Effector memory CD8-positive, alpha-beta T cell (primary cell): ENCODE measurements around the gene RAB43.
A peak's percentile ranks its signal among the peaks of the same experiment; 100 is the strongest.
"Not testable (repeated sequence)": the region's sequence is repeated elsewhere in the genome, so short reads cannot be mapped to it uniquely, and the experiment has no call there.

Experiments used
- ATAC-seq: fragments of 150-1000 bp; cut with Tn5 transposase; replicated peaks from 2 replicates; pipeline ENCODE4 v1.10.0; 2021; ENCODE audit warnings: mild to moderate bottlenecking, moderate library complexity
- DNase-seq, 3 experiments: peaks; one replicate each; pipeline ENCODE4 v3.0.0; 2021
- H3K27ac Mint-ChIP-seq, 2 donors: one replicate each; pipeline ENCODE4 v1.8.0; 2022; ENCODE audit warnings: mild to moderate bottlenecking in 2 of 2, mixed read lengths in 2 of 2, moderate library complexity in 2 of 2
- H3K27me3 Mint-ChIP-seq, 2 donors: one replicate each; pipeline ENCODE4 v1.8.0; 2022; ENCODE audit warnings: mixed read lengths in 2 of 2
- H3K36me3 Mint-ChIP-seq: one replicate; pipeline ENCODE4 v1.8.0; 2022; ENCODE audit warnings: mild to moderate bottlenecking, moderate library complexity, mixed read lengths; ENCODE audit not compliant: insufficient read depth
- H3K4me1 Mint-ChIP-seq, 2 donors: one replicate each; pipeline ENCODE4 v1.8.0; 2022; ENCODE audit warnings: low read depth in 2 of 2, mixed read lengths in 2 of 2
- H3K4me3 Mint-ChIP-seq, 2 donors: one replicate each; pipeline ENCODE4 v1.8.0; 2022; ENCODE audit warnings: mild to moderate bottlenecking in 2 of 2, mixed read lengths in 2 of 2, moderate library complexity in 2 of 2
- H3K9me3 Mint-ChIP-seq, 2 donors: one replicate each; pipeline ENCODE4 v1.8.0; 2022; ENCODE audit warnings: mixed read lengths in 2 of 2
- total RNA-seq, 9 experiments: gene quantifications; one replicate each; lab custom pipeline; 2026; lab: John Stamatoyannopoulos, UW

The RAB43 gene
- total RNA-seq, result 1.3 to 5.1 (median 3.0) reads per million in 9 experiments

DNA sequence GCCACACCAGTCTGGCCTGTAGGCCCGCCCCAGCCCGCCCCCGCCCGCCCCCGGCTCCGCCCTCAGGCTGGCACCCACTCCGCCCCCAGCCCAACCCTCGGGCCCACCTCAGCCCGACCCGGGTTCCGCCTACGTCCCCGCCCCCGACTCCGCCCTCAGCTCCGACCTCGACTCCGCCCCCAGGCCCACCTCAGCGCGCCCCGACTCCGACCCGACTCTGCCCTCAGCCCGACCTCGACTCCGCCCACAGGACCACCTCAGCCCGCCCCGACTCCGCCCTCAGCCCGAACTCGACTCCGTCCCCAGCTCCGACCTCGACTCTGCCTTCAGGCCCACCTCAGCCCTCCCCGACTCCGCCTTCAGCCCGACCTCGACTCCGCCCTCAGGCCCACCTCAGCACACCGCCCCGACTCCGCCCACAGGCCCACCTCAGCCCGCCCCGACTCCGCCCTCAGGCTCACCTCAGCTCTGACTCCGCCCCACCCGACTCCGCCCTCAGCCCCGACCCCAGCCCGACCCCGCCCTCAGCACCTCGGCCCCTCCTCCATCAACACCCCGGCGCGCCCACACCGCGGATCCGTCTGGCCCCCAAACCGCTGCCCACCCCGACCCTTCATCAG lies at the start of gene RAB43:
Gene RAB43, minus strand, starts transcription at position 13 of the 620 bp plus-strand sequence. CDS start 315 bp downstream, outside the sequence.
- Mint-ChIP-seq H3K4me3 (peak within 1 kb of the TSS; percentile 93), H3K27ac (peak within 1 kb of the TSS; percentile 83 to 94), H3K27me3 (no peaks in the 10 kb centered on the region), H3K4me1 (peaks cover 35 to 45% of the 10 kb centered on the region in 2 donors), H3K36me3 (peaks cover 42% of the 10 kb centered on the region), H3K9me3 (no peaks in the 10 kb centered on the region)
- DNase-seq (peak; percentile 88 to 91 (median 91)), ATAC-seq (peak; percentile 59)

DNA sequence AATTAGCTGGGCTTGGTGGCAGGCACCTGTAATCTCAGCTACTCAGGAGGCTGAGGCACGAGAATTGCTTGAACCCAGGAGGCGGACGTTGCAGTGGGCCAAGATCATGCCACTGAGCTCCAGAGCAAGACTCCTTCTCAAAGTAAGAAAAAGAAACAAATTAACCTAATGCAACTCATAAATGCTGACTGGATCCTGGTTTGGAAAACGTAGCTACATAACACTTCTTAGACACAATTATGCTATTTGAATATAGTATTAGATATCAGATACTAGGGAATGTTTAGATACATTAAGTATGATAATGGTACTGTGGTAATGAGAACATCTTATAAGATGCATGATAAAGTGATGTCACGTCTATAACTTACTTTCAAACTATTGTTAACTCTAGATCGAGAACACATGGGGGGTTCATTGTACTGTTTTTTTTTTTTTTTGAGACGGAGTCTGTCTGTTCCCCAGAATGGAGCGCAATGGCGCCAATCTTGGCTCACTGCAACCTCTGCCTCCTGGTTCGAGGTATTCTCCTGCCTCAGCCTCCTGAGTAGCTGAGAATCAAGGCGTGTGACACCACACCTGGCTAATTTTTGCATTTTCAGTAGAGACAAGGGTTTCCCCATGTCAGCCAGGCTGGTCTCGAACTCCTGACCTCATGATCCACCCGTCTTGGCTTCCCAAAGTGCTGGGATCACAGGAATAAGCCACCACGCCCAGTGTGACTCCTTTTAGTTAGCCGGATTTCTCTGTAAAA lies 45.2 kb upstream of the RAB43 start:
- no peak for DNase-seq
- Mint-ChIP-seq H3K4me3 (no peak overlapping the region), H3K27ac (peak overlapping the region; percentile 49 to 71), H3K4me1 (peaks cover 8 to 14% of the 10 kb centered on the region in 2 donors), H3K27me3 (no peaks in the 10 kb centered on the region), H3K36me3 (peaks cover 77% of the 10 kb centered on the region), H3K9me3 (no peaks in the 10 kb centered on the region)
- ATAC-seq, result no peak

DNA sequence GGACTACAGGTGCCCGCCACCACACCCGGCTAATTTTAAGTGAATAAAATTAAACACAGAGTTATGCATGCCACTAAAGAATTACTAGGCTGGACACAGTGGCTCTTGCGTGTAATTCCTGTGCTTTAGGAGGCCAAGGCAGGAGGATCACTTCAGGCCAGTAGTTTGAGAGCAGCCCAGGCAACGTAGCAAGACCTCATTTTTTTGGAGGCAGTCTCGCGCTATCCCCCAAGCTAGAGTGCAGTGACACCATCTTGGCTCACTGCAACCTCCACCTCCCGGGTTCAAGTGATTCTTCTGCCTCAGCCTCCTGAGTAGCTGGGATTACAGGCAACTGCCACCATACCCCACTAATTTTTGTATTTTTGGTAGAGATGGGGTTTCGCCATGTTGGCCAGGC lies 44.0 kb upstream of the RAB43 start:
- not testable (repeated sequence) for DNase-seq, H3K4me3 Mint-ChIP-seq, ATAC-seq, H3K27me3 Mint-ChIP-seq, H3K9me3 Mint-ChIP-seq
- Mint-ChIP-seq H3K4me1 (peaks cover 9 to 12% of the 10 kb centered on the region in 2 donors), H3K36me3 (peaks cover 77% of the 10 kb centered on the region), H3K27ac (peak overlapping the region in 1 of 2 donors; percentile 49)

DNA sequence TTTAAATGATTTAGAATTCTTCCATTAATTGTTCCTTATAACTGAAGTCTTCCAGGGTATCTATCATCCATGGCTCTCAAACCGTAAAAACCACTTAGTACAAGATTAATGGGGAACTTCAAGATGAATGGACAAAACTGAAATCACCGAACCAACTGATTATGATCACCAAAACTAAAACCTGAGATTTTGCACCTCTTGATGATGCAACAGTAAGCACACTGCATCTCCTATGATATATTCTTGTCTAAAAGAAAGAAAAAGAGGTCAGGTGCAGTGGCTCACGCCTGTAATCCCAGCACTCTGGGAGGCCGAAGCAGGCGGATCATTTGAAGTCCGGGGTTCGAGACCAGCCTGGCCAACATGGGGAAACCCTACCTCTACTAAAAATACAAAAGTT lies 42.9 kb upstream of the RAB43 start:
- peak overlapping the region in 1 of 2 donors; percentile 49 for H3K27ac Mint-ChIP-seq
- DNase-seq, result no peak
- H3K4me3 Mint-ChIP-seq, result no peak overlapping the region

DNA sequence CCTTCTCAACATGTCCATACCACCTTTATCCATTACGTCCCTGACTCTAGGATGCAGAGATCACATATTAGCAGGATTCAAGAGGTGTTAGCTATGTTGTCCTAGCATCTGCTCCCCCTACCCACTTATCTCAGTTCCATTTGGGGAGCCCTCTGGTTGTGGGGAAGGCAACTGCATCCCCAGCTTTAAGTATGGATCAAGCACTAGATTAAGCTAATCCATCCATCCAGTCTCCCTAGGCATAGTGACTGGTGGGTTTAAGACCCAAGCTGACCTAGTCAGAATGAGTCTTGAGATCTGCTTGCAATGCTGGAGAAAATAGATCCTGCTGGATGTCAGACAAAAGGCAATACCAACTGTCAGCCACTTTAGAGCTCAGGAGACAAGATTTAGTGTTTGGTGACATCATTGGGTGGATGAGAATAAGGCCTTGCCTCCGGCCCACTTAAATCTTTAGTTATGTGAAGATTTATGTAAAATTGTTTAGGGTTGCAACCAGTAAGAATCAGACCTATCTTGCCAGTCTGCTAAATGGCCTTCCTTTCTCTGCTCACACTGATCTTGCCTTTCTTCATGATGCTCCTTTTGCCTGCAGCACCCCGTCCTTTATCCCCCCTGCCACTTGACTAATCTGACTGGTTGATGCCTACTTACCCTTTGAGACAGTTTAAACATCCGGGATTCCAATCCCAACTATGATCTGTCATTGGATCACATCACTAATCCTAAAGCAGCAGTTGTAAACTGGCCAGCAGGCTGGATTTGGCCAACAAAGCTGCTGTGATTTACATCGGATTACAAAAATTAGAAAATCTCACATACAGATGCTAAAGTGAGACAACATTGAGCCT lies 41.4 kb upstream of the RAB43 start:
- Mint-ChIP-seq H3K4me3 (peak overlapping the region; percentile 92 to 94), H3K27ac (peak overlapping the region; percentile 1 to 97), H3K4me1 (peaks cover 23 to 28% of the 10 kb centered on the region in 2 donors), H3K36me3 (peaks cover 72% of the 10 kb centered on the region), H3K27me3 (no peaks in the 10 kb centered on the region), H3K9me3 (no peaks in the 10 kb centered on the region)
- DNase-seq (no peak), ATAC-seq (no peak)

More for the DNA sequence above, 42.9 kb upstream of the RAB43 start:
- ATAC-seq, result no peak
- Mint-ChIP-seq H3K27me3 (no peaks in the 10 kb centered on the region), H3K9me3 (no peaks in the 10 kb centered on the region), H3K4me1 (peaks cover 19 to 20% of the 10 kb centered on the region in 2 donors), H3K36me3 (peaks cover 73% of the 10 kb centered on the region)

DNA sequence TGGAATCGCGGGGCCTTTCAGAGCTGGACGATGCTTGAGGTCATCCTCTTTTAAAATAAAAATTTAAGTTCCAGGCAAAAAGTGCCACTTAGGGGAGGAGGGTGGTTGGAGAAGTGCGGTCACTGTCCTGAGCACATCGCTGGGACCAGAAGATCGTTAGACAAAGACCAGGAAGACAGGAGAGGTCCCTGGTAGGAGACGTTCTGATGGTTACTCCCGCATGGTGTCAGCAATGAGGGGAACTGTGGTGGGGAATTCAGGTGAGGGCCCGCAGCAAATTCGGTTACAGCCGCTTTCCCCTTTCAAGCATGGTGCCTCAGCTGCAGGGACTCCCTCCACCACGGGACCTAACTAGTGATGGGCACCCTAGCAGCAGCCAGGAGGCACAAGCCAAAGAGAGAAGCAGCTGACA lies 40.3 kb upstream of the RAB43 start:
- peak in 2 of 3 experiments; percentile 13 to 14 for DNase-seq
- Mint-ChIP-seq H3K36me3 (peaks cover 72% of the 10 kb centered on the region), H3K4me3 (peak overlapping the region; percentile 92 to 94), H3K4me1 (peaks cover 23 to 28% of the 10 kb centered on the region in 2 donors), H3K27me3 (no peaks in the 10 kb centered on the region), H3K27ac (peak overlapping the region; percentile 96 to 97), H3K9me3 (no peaks in the 10 kb centered on the region)
- peak; percentile 5 for ATAC-seq

DNA sequence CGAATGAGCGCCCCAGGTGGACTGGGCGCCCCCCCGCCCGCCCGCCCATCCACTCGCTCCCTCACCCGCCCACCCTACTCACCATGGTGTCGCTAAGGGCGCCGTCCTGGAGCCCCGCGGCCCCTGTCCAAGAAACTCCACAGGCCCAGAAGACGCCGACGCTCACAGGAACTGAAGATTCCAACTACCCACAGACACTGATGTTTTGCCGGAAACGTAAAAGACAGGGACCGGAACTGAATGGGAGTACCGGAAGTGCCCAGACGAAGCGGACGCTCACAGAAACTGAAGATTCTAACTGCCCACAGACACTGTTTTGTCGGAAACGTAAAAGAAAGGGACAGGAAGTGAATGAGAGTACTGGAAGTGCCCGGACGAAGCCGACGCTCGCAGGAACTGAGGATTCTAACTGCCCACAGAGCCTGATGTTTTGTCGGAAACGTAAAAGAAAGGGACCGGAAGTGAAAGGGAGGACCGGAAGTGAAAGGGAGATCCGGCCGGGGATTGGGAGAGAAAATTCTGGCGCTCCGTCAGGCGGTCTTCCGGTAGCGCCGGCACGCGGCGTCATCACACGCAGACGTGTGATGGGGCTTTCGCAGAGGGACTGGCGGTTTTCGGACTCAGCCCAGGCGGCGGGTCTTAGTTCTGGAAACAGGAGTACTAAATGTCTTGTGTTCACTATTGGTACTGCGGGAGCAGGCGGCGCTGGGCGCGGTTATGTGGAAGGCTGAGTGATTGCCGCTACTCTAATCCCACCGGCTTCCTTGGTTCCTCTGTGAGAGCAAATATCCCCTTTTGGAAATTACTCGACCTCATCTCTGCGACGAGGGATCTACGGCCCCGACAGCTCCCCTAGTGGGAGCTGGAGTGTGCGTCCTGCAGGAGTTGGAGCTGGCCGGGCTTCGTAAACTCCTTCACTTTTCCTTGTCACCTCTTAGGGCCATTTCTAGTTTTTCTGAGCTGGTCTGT lies 39.6 kb upstream of the RAB43 start, which contains the start of gene ISY1:
Gene ISY1, minus strand, starts transcription at position 173 of the 969 bp plus-strand sequence. Its CDS starts 88 bp downstream, at position 85.
- Mint-ChIP-seq H3K4me3 (peak within 1 kb of the TSS; percentile 92 to 94), H3K4me1 (peaks cover 23 to 28% of the 10 kb centered on the region in 2 donors), H3K9me3 (no peaks in the 10 kb centered on the region), H3K27me3 (no peaks in the 10 kb centered on the region), H3K27ac (peak within 1 kb of the TSS; percentile 96 to 97), H3K36me3 (peaks cover 73% of the 10 kb centered on the region)
- peak; percentile 80 for ATAC-seq
- DNase-seq, result peak; percentile 80 to 83 (median 82)

DNA sequence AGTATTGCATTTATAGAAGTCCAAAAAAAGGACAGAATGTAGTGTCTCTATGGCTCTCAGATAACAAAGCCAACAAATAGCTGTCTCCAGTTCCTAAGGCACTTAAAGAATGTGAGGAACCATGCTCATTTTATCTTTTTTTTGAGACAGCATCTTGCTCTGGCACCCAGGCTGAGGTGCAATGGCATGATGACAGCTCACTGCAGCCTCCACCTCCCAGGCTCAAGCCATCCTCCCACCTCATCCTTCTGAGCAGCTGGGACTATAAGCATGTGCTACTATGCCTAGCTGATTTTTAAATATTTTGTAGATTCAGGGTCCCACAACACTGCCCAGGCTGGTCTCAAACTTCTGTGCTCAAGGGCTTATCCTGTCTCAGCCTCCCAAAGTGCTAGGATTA lies 23.2 kb upstream of the RAB43 start:
- H3K36me3 Mint-ChIP-seq, result peaks cover 78% of the 10 kb centered on the region
- peaks cover 2 to 4% of the 10 kb centered on the region in 2 donors for H3K4me1 Mint-ChIP-seq
- no peak overlapping the region for H3K27ac Mint-ChIP-seq
- H3K27me3 Mint-ChIP-seq, result no peaks in the 10 kb centered on the region
- no peaks in the 10 kb centered on the region for H3K9me3 Mint-ChIP-seq
- no peak overlapping the region for H3K4me3 Mint-ChIP-seq
- DNase-seq (no peak), ATAC-seq (no peak)

DNA sequence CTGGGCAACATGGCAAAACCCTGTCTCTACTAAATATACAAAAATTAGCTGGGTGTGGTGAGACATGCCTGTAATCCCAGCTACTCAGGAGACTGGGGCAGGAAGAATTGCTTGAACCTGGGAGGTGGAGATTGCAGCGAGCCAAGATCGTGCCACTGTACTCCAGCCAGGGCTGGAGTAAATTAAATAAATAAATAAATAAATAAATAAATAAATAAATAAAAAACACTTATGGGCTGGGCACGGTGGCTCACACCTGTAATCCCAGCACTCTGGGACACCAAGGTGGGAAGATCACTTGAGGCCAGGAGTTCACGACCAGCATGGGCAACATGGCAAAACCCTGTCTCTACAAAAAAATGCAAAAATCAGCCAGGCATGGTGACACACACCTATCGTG lies 19.4 kb upstream of the RAB43 start:
- peaks cover 83% of the 10 kb centered on the region for H3K36me3 Mint-ChIP-seq
- not testable (repeated sequence) for H3K9me3 Mint-ChIP-seq, ATAC-seq, H3K4me3 Mint-ChIP-seq, H3K4me1 Mint-ChIP-seq, DNase-seq, H3K27ac Mint-ChIP-seq, H3K27me3 Mint-ChIP-seq

DNA sequence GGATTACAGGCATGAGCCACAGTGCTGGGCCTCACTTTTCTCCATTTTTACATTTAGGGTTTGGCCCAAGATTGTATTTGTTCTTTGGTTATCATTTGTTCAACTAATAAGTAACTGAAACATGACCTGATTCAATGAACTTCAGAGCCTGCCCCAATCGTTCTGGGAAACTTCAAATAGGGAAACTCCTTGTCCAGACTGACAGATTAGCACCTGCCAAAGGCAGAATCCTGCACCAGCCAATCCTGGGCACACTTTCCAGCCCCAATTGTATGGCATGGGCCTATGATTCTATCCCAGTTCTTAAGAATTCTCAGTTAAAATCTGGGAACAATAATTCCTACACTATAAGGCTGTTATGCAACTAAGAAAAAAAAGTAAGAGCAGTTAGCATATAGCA lies 18.3 kb upstream of the RAB43 start:
- Mint-ChIP-seq H3K4me1 (no peaks in the 10 kb centered on the region), H3K27me3 (no peaks in the 10 kb centered on the region), H3K9me3 (no peaks in the 10 kb centered on the region), H3K36me3 (peaks cover 84% of the 10 kb centered on the region), H3K27ac (peak overlapping the region in 1 of 2 donors; percentile 4), H3K4me3 (no peak overlapping the region)
- ATAC-seq (no peak), DNase-seq (no peak)

DNA sequence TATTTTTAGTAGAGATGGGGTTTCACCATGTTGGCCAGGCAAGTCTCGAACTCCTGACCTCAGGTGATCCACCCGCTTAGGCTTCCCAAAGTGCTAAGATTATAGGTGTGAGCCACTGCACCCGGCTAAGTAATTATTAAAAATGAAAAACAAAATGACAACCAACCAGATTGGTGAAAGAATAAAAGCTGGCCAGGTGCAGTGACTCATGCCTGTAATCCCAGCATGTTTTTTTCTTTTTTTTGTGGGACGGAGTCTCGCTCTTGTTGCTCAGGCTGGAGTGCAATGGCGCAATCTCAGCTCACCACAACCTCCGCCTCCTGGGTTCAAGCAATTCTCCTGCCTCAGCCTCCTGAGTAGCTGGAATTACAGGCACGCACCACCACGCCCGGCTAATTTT lies 14.7 kb upstream of the RAB43 start:
- ATAC-seq, H3K4me1 Mint-ChIP-seq, DNase-seq, H3K27ac Mint-ChIP-seq, H3K9me3 Mint-ChIP-seq, H3K27me3 Mint-ChIP-seq, H3K4me3 Mint-ChIP-seq: not testable (repeated sequence)
- H3K36me3 Mint-ChIP-seq, result peaks cover 84% of the 10 kb centered on the region

DNA sequence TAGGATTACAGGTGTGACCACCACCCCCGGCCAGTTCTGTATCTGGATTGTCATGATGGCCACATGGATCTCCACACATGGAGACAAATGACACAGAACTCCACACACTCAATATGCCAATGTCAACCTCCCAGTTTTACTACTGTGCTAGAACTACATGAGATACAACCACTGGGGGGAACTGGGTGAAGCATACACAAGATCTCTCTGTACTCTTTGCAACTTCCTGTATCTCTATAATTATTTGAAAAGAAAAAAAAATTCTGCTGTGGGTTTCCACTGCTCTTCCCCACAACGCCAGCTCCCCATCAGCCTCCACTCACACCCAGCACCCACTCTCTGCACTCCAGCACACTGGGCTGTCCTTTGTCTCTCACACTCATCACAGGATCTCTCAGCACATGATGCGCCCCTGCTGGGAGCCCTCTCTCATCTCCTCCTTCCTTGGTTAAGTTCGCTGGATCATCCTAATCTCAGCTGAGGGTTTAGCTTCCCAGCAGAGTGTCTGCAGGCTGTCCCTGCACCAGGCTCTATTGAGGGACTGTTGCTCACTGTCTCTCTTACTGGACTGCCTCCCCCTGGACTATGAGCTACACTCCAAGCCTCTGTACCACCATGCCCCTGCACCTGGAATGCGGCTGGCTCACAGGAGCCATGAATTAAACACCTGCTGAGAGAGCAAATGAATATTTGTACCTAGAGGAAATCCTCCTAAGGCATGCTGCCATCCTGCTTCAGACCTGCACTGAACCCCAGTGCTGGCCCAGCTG lies 10.7 kb upstream of the RAB43 start:
- Mint-ChIP-seq H3K36me3 (peaks cover 84% of the 10 kb centered on the region), H3K27me3 (no peaks in the 10 kb centered on the region), H3K4me3 (peak overlapping the region in 1 of 2 donors; percentile 11), H3K9me3 (no peaks in the 10 kb centered on the region), H3K4me1 (peaks cover 5 to 8% of the 10 kb centered on the region in 2 donors), H3K27ac (peak overlapping the region; percentile 27 to 45)
- ATAC-seq (no peak), DNase-seq (no peak)
